Measurements from ENCODE around the gene ARHGEF19. TPM values are rescaled to one million over a fixed set of nuclear protein-coding genes. Genes with fewer than 3 reads are reported as not detected.
"Not testable (repeated sequence)": the region's sequence is repeated elsewhere in the genome, so short reads cannot be mapped to it uniquely, and the experiment has no call there.

The ARHGEF19 gene
- total and polyA plus RNA-seq, 2 of the 4 experiments (the other 2 are of a cell fraction), result 4.5 to 16.8 TPM

GRCh38 chr1:16257556-16257955 lies 45.1 kb upstream of the ARHGEF19 start:
- in situ Hi-C loops (cut with MboI; ENCODE audit: low sequenced_read_pairs); H2AK5ac ChIP-seq (ENCODE audit: low read depth, low read length); BruUV-seq (replicated peaks); H4K20me1 ChIP-seq (ENCODE audit: insufficient read depth, low read length); H3K9ac ChIP-seq (ENCODE audit: low read depth, low read length); ATAC-seq (ENCODE audit: low read depth); H2BK15ac ChIP-seq (ENCODE audit: low read depth, low read length); DNase-seq; H2BK20ac ChIP-seq (ENCODE audit: low read depth, low read length); H3K23ac ChIP-seq (ENCODE audit: low read depth, low read length); H3K18ac ChIP-seq (ENCODE audit: low read depth, low read length); POLR2A ChIA-PET (ENCODE audit: unreplicated experiment); H3K4me3 ChIP-seq (ENCODE audit: insufficient read depth, low read depth, low read length); H4K8ac ChIP-seq (ENCODE audit: low read depth in 2 of 2, low read length in 2 of 2); H2BK120ac ChIP-seq (ENCODE audit: low read depth, low read length); dilution Hi-C loops (cut with HindIII; ENCODE audit: low sequenced_read_pairs, unreplicated experiment); H3K4me2 ChIP-seq (ENCODE audit: low read depth, low read length); H3K56ac ChIP-seq (ENCODE audit: extremely low read depth, insufficient read depth, low read length); H3K27me3 ChIP-seq (ENCODE audit: control insufficient read depth, insufficient read depth, low read length); H4K5ac ChIP-seq (ENCODE audit: low read depth, low read length); H4K91ac ChIP-seq (ENCODE audit: insufficient read depth, low read depth, low read length); H2AFZ ChIP-seq (replicated peaks; ENCODE audit: low read length, poor library complexity); H3K27ac ChIP-seq (ENCODE audit: insufficient read depth, low read length); CTCF ChIA-PET; H2AK9ac ChIP-seq (replicated peaks; ENCODE audit: low read depth, low read length, poor library complexity); H3K4ac ChIP-seq (ENCODE audit: low read depth, low read length); H2BK5ac ChIP-seq (ENCODE audit: low read depth, low read length, poor library complexity, severe bottlenecking); H3K9me3 ChIP-seq (ENCODE audit: control insufficient read depth, insufficient read depth, low read length); intact Hi-C loops (cut with micrococcal nuclease); H3K14ac ChIP-seq (replicated peaks; ENCODE audit: low read depth, low read length): not testable (repeated sequence)
- H3K4me1 ChIP-seq (ENCODE audit: control insufficient read depth, insufficient read depth, low read length), result peaks cover 15% of the 10 kb centered on the region
- no CpG with 5 or more reads among the region's 3 CpGs for WGBS, 2 experiments (ENCODE audit: extremely low coverage in 2 of 2, insufficient read length in 1 of 2)
- peaks cover 14% of the 10 kb centered on the region for H3K36me3 ChIP-seq (ENCODE audit: control insufficient read depth, insufficient read depth, low read length)
- H3K79me1 ChIP-seq (ENCODE audit: low read depth in 1 of 2, low read length in 2 of 2), result peaks cover 38 to 61% of the 10 kb centered on the region in 2 experiments
- peaks cover 13% of the 10 kb centered on the region; the same call in 1 of the 2 replicates for H3K9me1 ChIP-seq (ENCODE audit: insufficient read depth, low read length)
